NB4 (cell line): ENCODE data around the gene DOCK9.

Experiments
- DNase-seq: peaks from one replicate; pipeline ENCODE4 v3.0.0; 2010; ENCODE audit warnings: low read depth
- H3K4me3 ChIP-seq: one replicate; pipeline ENCODE4 v1.5.1; 2011; ENCODE audit warnings: mild to moderate bottlenecking, low read depth, low read length, moderate library complexity
- MYC ChIP-seq: IDR thresholded peaks from 2 replicates; pipeline ENCODE4 v1.6.1; 2011; ENCODE audit warnings: low read depth, low read length
- POLR2A ChIP-seq: IDR thresholded peaks from 2 replicates; pipeline ENCODE4 v1.6.1; 2011; ENCODE audit warnings: mild to moderate bottlenecking; ENCODE audit not compliant: insufficient read length; ENCODE audit errors: extremely low read depth
- TF ChIP-seq, protein P1 (sequence below): IDR thresholded peaks from 2 replicates; pipeline ENCODE4 v1.6.1; 2011; ENCODE audit warnings: low read depth, low read length
- TF ChIP-seq, protein P2 (sequence below): IDR thresholded peaks from one replicate; pipeline ENCODE4 v1.5.1; 2012; ENCODE audit warnings: low read depth, low read length

DOCK9 gene

DNA sequence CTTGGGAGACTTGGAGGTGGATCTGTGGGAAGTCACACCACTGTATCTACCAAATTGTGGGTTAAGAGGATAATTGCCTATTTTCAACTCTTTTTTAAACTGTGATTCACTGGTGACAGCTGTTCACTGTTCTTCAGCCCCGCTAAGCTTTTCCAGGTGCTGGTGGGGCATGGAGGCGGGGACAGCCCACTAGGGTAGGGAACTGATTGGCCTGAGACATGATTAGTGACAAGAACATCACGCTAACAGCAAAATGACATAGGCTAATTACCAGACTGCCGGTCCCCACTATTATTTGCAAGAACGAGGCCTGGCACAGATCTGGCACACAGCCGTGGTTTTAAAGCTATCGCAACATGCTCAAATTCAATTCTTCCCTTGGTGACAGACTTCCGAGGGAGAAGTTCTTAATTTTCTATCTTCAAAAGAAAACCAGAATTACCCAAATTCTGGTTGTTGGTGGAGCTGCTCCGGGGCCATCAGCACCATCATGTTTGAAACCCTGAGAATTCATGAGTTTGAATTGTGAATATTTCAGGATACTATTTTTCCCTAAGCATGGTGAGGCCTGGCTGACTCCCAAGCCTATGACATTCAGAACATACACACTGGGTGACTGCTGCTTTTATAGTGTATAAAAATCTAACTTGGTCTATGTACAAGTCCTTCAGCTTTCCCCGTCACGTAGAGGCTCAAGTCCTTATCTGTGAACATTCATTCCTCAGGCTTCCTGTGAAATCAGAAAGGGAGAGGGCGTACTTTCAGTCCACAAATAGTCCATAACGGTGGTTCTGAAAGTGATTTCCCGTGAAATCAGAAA, 17.9 kb downstream of the DOCK9 start:
- H3K4me3 ChIP-seq: no peak overlapping the region
- DNase-seq: no peak
- TF ChIP-seq, protein P1, sequence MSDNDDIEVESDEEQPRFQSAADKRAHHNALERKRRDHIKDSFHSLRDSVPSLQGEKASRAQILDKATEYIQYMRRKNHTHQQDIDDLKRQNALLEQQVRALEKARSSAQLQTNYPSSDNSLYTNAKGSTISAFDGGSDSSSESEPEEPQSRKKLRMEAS: no peak
- TF ChIP-seq MYC: no peak
- TF ChIP-seq, protein P2, sequence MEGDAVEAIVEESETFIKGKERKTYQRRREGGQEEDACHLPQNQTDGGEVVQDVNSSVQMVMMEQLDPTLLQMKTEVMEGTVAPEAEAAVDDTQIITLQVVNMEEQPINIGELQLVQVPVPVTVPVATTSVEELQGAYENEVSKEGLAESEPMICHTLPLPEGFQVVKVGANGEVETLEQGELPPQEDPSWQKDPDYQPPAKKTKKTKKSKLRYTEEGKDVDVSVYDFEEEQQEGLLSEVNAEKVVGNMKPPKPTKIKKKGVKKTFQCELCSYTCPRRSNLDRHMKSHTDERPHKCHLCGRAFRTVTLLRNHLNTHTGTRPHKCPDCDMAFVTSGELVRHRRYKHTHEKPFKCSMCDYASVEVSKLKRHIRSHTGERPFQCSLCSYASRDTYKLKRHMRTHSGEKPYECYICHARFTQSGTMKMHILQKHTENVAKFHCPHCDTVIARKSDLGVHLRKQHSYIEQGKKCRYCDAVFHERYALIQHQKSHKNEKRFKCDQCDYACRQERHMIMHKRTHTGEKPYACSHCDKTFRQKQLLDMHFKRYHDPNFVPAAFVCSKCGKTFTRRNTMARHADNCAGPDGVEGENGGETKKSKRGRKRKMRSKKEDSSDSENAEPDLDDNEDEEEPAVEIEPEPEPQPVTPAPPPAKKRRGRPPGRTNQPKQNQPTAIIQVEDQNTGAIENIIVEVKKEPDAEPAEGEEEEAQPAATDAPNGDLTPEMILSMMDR: no peak
- no peak for TF ChIP-seq POLR2A

DNA sequence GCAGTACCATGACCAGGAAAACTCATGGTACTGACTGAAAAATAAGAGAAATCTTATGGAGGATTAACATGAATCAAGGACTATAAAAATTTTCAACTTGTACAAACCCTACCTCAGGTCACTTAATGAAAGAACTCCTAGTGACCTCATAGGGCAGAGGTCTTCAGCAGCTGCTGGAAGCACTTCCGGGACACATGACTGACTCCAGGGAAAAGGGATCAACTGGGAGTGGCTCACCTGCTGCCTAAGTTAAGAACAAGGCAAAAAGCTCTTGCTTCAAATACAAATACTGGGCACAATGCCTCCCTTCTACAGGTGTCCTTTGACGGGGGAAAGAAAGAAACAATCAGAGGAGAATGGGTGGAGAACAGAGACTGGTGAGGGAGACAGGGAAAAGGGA, 18.6 kb downstream of the DOCK9 start:
- DNase-seq: no peak
- H3K4me3 ChIP-seq: no peak overlapping the region
- TF ChIP-seq MYC (no peak), POLR2A (no peak)
- TF ChIP-seq, protein P1: no peak

DNA sequence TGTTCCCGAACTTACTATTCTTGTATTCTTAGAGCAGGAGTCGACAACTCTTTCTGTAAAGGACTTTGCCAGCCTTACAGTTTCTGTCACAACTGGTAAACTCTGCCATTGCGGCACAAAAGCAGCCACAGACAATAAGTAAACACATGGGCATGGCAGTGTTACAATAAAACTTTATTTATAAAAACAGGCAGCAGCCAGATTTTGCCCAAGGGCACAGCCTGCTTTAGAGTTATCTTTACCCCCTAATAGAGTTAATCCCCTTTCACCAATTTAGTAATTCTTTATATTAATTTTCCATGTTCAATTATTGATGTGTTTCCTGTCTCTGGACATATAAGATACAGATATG, 19.4 kb downstream of the DOCK9 start:
- DNase-seq: no peak
- TF ChIP-seq MYC: no peak
- TF ChIP-seq, protein P1: no peak
- no peak for TF ChIP-seq POLR2A
- TF ChIP-seq, protein P2: no peak
- no peak overlapping the region for H3K4me3 ChIP-seq

DNA sequence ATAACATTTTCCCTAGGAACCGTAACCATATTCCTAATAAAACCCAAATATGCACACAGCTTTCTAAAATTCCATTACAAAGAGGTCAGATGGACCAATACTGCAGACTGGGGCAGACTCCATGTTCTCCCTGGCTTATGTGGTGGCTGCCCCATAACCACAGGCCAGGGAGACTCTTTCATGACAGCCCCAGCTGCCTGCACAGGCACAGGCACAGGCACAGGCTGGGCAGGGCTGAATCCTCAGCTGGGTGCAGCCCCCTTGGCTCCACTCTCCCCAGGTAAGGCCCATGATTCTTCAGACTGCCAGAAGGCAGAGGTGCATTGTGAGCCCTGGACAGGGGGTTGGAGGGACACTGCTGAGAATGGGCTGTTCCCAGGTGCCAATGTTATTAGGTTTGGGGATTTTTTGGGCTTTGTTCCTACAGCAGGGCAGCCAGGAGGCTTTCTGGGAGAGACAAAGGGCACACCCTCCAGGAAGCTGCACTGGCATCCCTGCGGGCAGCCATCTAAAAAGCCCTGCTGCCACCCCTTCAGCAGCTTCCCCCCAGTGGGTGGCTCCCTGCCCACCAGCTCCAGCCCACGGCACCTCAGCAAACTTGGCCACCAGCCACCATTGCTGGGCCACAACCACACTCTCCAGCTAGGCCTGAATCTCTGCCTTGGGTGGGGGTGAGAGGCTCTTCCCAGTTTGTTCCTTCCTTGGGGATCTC, 20.0 kb downstream of the DOCK9 start:
- no peak for TF ChIP-seq POLR2A
- TF ChIP-seq MYC: no peak
- TF ChIP-seq, protein P1: no peak
- TF ChIP-seq, protein P2: no peak
- no peak overlapping the region for H3K4me3 ChIP-seq
- DNase-seq: no peak

DNA sequence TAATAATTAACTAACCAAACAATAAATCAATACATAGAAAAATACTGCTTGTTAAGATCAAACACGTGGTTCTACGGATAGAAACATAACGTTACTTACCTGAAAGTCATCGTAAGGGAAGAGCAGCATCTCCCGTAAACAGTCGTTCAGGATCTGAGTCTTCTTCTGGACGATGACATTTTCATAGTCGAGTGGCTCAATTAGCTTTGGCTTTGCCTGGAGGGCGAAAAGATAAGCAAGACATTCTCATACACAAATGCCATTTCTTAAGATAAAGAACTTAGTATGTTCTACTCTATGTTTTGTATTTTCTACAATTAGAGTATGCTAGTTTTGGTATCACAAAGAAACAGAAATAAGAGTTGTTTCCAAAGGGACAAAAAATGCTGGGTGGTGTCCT, 22.5 kb downstream of the DOCK9 start:
- H3K4me3 ChIP-seq: no peak overlapping the region
- no peak for DNase-seq
- no peak for TF ChIP-seq MYC
- TF ChIP-seq, protein P2: no peak
- TF ChIP-seq POLR2A: no peak

DNA sequence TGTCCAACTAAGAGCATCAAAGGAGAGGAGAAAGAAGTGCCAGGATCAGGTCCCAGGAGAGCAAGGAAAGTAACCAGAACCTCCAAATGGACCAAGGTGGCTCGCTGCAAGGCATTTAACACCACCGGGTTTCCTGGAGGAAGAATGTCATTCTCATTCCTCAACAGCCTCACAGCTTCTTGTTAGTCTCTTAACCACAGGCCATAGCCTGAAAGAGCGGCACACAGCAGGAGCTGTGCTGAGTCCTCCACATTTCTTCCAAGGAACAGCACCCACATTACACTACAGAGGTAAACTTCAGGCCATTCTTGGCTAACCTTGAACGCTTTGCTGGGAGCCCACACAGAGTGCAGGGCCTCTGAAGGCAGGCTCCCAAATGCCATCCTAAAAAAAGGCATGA, 23.6 kb downstream of the DOCK9 start:
- TF ChIP-seq POLR2A (no peak), MYC (no peak)
- TF ChIP-seq, protein P2: no peak
- TF ChIP-seq, protein P1: no peak
- no peak overlapping the region for H3K4me3 ChIP-seq
- DNase-seq: no peak
